Thyroid gland (tissue), 4 donors: ENCODE measurements around the gene ATP6V0A4.

Source experiments
- POLR2A ChIP-seq, 2 donors: fragments of 450-650 bp; IDR thresholded peaks; one replicate each; pipeline ENCODE4 v1.6.1; 2017; ENCODE audit warnings: antibody characterized with exemption in 2 of 2, mild to moderate bottlenecking in 2 of 2, moderate library complexity in 1 of 2
- TF ChIP-seq, protein P1 (sequence below), 6 experiments: fragments of 200-600 bp in 3 of 6; fragments of 450-650 bp in 3 of 6; sonication (generic) in 3 of 6; IDR thresholded peaks; one replicate each; pipeline ENCODE4 v1.5.1; 2016 to 2019; ENCODE audit warnings: antibody characterized with exemption in 6 of 6, mild to moderate bottlenecking in 2 of 6, inconsistent platforms in 1 of 6, moderate library complexity in 1 of 6

DNA sequence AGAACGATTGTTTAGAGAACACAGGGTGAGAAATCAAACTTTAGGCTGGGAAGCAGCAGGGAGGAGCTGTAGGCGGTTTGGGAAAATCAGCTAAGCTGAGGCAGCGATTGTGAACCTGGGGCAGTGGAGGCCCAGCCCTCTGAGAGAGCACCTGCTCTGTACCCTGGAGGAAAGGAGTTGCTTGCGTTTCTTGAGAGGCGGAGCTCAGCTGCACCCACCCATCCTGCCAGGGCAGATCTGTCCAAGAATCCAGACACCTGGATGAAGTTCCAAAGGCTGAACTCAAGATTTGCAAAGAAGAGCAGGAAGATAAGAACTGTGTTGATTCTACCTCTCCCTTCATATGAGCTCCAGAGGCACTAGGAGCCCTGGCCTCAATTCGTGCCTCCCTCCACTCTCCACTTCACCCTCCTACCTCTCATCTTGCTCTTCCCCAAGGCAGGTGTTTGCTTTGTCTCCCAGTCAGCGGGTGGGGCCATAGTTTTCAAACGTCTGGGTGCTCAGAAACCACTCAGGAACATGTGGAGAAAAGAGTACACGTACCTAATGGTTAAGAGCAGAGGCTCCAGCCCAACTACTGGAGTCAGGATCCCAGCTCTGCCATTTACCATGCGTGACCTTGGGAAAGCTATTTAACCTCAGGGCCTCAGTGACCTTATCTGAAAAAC, 21.7 kb downstream of the ATP6V0A4 start:
- TF ChIP-seq, protein P1, sequence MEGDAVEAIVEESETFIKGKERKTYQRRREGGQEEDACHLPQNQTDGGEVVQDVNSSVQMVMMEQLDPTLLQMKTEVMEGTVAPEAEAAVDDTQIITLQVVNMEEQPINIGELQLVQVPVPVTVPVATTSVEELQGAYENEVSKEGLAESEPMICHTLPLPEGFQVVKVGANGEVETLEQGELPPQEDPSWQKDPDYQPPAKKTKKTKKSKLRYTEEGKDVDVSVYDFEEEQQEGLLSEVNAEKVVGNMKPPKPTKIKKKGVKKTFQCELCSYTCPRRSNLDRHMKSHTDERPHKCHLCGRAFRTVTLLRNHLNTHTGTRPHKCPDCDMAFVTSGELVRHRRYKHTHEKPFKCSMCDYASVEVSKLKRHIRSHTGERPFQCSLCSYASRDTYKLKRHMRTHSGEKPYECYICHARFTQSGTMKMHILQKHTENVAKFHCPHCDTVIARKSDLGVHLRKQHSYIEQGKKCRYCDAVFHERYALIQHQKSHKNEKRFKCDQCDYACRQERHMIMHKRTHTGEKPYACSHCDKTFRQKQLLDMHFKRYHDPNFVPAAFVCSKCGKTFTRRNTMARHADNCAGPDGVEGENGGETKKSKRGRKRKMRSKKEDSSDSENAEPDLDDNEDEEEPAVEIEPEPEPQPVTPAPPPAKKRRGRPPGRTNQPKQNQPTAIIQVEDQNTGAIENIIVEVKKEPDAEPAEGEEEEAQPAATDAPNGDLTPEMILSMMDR (IDR thresholded peaks at IDR 0.05), result no peak
- no peak for TF ChIP-seq POLR2A (IDR thresholded peaks at IDR 0.05)
